Parathyroid adenoma (tissue), 2 donors: Measurements from ENCODE around the gene GPR179.
"Not testable (repeated sequence)": the region's sequence is repeated elsewhere in the genome, so short reads cannot be mapped to it uniquely, and the experiment has no call there.

ENCODE experiments used
- H2AFZ ChIP-seq: fragments of 300-600 bp; sonication (generic); one replicate; pipeline ENCODE4 v1.7.0; 2017; ENCODE audit warnings: antibody characterized with exemption, mild to moderate bottlenecking
- H3K27ac ChIP-seq: fragments of 300-600 bp; sonication (generic); one replicate; pipeline ENCODE4 v1.7.0; 2017
- H3K27me3 ChIP-seq: fragments of 300-600 bp; sonication (generic); one replicate; pipeline ENCODE4 v1.7.0; 2017; ENCODE audit warnings: low read length; ENCODE audit not compliant: control insufficient read depth, insufficient read depth
- H3K36me3 ChIP-seq: fragments of 300-600 bp; sonication (generic); one replicate; pipeline ENCODE4 v1.7.0; 2017; ENCODE audit warnings: low read length; ENCODE audit not compliant: control insufficient read depth, insufficient read depth
- H3K4me1 ChIP-seq: fragments of 300-600 bp; sonication (generic); one replicate; pipeline ENCODE4 v1.7.0; 2017; ENCODE audit warnings: control low read depth
- H3K4me2 ChIP-seq: fragments of 300-600 bp; sonication (generic); one replicate; pipeline ENCODE4 v1.7.0; 2017; ENCODE audit warnings: low read length
- H3K4me3 ChIP-seq: fragments of 300-600 bp; sonication (generic); one replicate; pipeline ENCODE4 v1.7.0; 2017; ENCODE audit warnings: low read depth, low read length
- H3K79me2 ChIP-seq: fragments of 300-600 bp; sonication (generic); one replicate; pipeline ENCODE4 v1.7.0; 2017; ENCODE audit warnings: control low read depth
- H3K9ac ChIP-seq: fragments of 300-600 bp; sonication (generic); one replicate; pipeline ENCODE4 v1.7.0; 2017; ENCODE audit warnings: mild to moderate bottlenecking
- H3K9me3 ChIP-seq: fragments of 300-600 bp; sonication (generic); one replicate; pipeline ENCODE4 v1.7.0; 2017; ENCODE audit warnings: low read length; ENCODE audit not compliant: control insufficient read depth
- TF ChIP-seq, protein P1 (sequence below): fragments of 300-600 bp; sonication (generic); IDR thresholded peaks from one replicate; pipeline ENCODE4 v1.7.0; 2017; ENCODE audit warnings: antibody characterized with exemption, mild to moderate bottlenecking
- donor health status: primary hyperparathyroidism.

The GPR179 gene

DNA sequence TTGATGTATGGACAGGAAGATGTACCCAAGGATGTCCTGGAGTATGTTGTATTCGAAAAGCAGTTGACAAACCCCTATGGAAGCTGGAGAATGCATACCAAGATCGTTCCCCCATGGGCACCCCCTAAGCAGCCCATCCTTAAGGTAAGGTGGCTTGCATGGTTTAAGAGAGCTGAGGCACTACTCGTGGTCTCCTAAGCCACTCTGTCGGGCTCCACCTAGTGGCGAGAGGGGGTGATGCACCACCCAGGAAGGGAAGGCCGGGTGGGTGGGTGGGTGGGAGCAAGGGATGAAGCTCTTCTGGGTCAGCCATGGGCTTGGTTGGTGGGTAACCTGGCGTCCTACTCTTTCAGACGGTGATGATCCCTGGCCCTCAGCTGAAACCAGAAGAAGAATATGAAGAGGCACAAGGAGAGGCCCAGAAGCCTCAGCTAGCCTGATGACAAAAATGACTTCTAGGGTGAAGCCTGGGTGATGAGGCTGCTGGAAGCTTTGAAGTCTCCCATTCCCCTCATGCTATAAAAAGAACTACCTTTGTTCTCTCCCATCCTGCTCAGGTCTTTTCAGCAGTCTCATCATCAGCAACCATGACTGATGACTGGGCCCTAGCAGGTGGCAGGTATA lies 21.5 kb downstream of the GPR179 start:
- Histone ChIP-seq H3K27me3 (no peaks in the 10 kb centered on the region), H2AFZ (no peak overlapping the region), H3K79me2 (no peaks in the 10 kb centered on the region), H3K36me3 (no peaks in the 10 kb centered on the region), H3K9me3 (no peaks in the 10 kb centered on the region), H3K9ac (no peak overlapping the region), H3K4me3 (no peak overlapping the region), H3K4me1 (peaks cover 35% of the 10 kb centered on the region), H3K27ac (peak overlapping the region; percentile 97), H3K4me2 (no peak overlapping the region)
- TF ChIP-seq, protein P1, sequence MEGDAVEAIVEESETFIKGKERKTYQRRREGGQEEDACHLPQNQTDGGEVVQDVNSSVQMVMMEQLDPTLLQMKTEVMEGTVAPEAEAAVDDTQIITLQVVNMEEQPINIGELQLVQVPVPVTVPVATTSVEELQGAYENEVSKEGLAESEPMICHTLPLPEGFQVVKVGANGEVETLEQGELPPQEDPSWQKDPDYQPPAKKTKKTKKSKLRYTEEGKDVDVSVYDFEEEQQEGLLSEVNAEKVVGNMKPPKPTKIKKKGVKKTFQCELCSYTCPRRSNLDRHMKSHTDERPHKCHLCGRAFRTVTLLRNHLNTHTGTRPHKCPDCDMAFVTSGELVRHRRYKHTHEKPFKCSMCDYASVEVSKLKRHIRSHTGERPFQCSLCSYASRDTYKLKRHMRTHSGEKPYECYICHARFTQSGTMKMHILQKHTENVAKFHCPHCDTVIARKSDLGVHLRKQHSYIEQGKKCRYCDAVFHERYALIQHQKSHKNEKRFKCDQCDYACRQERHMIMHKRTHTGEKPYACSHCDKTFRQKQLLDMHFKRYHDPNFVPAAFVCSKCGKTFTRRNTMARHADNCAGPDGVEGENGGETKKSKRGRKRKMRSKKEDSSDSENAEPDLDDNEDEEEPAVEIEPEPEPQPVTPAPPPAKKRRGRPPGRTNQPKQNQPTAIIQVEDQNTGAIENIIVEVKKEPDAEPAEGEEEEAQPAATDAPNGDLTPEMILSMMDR, result peak; percentile 32

DNA sequence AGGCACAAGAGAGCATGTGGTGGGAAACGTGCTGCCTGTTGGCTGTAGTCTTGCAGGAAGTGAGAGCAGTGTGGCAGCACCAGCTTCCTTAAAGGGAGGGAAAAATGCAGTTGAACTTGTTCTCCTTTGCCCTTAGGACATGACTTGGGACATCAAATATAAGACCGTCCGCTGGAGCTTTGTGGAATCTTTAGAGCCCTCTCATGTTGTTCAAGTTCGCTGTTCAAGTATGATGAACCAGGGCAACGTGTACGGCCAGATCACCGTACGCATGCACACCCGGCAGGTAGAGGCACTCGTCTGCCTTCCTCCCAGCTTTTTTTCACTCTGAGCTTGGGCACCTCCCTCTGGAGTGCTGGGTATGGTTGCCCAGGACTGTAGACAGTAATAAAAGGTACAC lies 23.3 kb downstream of the GPR179 start:
- H3K27me3 ChIP-seq, result no peaks in the 10 kb centered on the region
- H3K4me1 ChIP-seq, result peaks cover 20% of the 10 kb centered on the region
- no peaks in the 10 kb centered on the region for H3K9me3 ChIP-seq
- TF ChIP-seq, protein P1, result no peak
- H3K4me3 ChIP-seq, result no peak overlapping the region
- no peak overlapping the region for H3K27ac ChIP-seq
- no peak overlapping the region for H3K9ac ChIP-seq
- H3K4me2 ChIP-seq, result no peak overlapping the region
- H3K36me3 ChIP-seq, result no peaks in the 10 kb centered on the region
- H3K79me2 ChIP-seq, result no peaks in the 10 kb centered on the region
- no peak overlapping the region for H2AFZ ChIP-seq

DNA sequence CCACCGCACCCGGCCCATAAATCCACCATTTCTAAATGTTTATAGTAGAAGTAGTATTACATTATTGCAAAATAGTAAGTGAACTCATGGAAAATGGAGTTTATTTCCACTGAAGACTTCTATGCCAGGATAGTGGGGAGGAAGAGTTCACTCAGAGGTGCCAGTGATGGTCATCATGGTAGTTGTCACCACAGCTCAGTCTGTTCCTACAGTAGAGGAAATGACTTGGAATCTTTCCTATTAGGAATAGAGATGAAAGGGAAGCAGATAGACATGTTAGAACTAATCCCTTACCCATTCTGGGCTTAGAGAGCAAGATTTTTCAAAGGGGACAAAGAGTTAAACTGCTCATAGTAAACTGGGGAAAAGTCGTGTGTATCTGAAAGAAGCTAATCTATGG lies 26.7 kb downstream of the GPR179 start:
- Histone ChIP-seq H3K4me1 (no peaks in the 10 kb centered on the region), H3K4me3 (no peak overlapping the region), H3K27me3 (no peaks in the 10 kb centered on the region), H3K27ac (no peak overlapping the region), H3K9me3 (no peaks in the 10 kb centered on the region), H3K9ac (no peak overlapping the region), H2AFZ (no peak overlapping the region), H3K4me2 (no peak overlapping the region), H3K36me3 (no peaks in the 10 kb centered on the region), H3K79me2 (no peaks in the 10 kb centered on the region)
- TF ChIP-seq, protein P1, result no peak

- Histone ChIP-seq H3K9me3 (no peaks in the 10 kb centered on the region), H2AFZ (no peak overlapping the region), H3K27me3 (no peaks in the 10 kb centered on the region), H3K27ac (no peak overlapping the region), H3K9ac (no peak overlapping the region), H3K4me3 (no peak overlapping the region), H3K36me3 (no peaks in the 10 kb centered on the region), H3K79me2 (no peaks in the 10 kb centered on the region), H3K4me2 (no peak overlapping the region), H3K4me1 (no peaks in the 10 kb centered on the region)
- TF ChIP-seq, protein P1, result no peak
These were observed 28.3 kb downstream of the GPR179 start for GRCh38 chr17:38315497-38315896.

DNA sequence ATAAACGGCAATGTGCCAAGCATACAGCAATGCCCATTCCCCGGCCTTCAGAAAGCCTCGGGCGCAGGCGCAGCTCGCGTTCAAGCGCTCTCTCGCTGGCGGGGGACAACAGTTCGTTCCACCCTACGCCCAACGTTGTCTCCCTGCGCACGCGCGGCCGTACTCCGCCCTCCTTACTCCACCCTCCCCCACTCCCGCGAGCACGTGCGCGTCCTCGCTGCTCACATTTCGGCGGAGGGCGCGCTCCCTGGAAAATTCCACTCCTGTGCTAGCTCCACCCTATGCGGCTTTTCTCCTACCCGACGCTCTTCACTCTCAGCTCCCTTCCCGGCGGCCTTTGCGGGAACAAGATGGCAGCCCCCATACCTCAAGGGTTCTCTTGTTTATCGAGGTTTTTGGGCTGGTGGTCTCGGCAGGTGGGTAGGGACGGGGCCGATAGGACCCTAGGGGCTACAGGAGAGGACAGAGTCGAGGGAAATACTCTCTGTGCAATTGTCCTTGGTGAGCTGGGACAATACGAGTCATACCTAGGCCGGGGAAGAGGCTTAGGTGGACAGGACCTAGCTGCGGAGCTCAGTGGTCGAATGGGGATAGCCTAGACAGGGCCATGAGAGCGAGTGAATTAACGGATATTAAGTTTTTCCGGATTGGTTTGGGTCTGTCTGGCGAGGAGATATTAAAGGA lies 46.8 kb downstream of the GPR179 start, which contains the start of gene MRPL45:
Gene MRPL45 (plus strand): TSS at position 335 of the 684 bp plus-strand sequence. CDS start 16 bp downstream, at position 351.
- not testable (repeated sequence) for H3K9ac ChIP-seq, H3K27me3 ChIP-seq, H3K36me3 ChIP-seq, H3K79me2 ChIP-seq, H3K9me3 ChIP-seq, H3K4me1 ChIP-seq
- Histone ChIP-seq H3K27ac (peak within 1 kb of the TSS; percentile 70), H3K4me3 (peak within 1 kb of the TSS; percentile 65), H2AFZ (peak within 1 kb of the TSS; percentile 84), H3K4me2 (peak within 1 kb of the TSS; percentile 65)

DNA sequence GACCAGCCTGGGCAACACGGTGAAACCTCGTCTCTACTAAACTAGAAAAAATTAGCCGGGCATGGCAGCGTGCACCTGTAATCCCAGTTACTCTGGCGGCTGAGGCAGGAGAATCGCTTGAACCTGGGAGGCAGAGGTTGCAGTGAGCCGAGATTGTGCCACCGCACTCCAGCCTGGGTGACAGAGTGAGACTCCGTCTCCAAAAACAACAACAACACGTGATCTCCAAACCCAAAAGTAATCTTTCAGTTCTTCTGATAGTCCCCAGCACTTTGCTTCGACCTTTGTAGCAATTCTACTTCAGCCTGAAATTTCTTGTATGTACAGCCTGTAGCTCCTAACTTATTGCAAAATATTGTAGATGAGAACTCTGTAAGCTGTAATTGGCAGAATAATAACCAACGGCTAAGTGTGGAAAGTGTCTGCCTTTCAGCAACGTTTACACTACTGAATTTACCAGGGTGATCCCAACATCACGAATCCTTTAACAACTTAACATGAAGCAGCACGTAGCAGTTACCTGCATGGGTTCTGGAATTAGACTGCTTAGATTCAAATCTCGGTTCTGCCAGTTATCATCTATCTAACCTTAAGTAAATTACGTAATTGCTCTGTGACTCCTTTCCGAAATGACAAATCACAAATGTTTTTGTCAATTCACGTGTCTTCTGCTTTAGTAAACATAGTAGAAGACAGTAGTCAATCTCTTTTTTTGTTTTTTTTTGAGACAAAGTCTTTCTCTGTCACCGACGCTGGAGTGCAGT lies 48.0 kb downstream of the GPR179 start:
- Histone ChIP-seq H2AFZ (peak overlapping the region; percentile 84), H3K27ac (peak overlapping the region; percentile 70)
- H3K4me2 ChIP-seq, H3K36me3 ChIP-seq, H3K4me1 ChIP-seq, H3K9ac ChIP-seq, H3K27me3 ChIP-seq, H3K9me3 ChIP-seq, H3K79me2 ChIP-seq, H3K4me3 ChIP-seq: not testable (repeated sequence)

- H3K4me2 ChIP-seq, H3K36me3 ChIP-seq, H3K79me2 ChIP-seq, H3K27me3 ChIP-seq, H3K4me3 ChIP-seq, H2AFZ ChIP-seq, H3K27ac ChIP-seq, H3K4me1 ChIP-seq, H3K9me3 ChIP-seq, H3K9ac ChIP-seq: not testable (repeated sequence)
These were observed 54.0 kb downstream of the GPR179 start for GRCh38 chr17:38289760-38290159.
